Right atrium auricular region (tissue), 2 donors: ENCODE results near the gene TMC6. TPM values are rescaled to one million over a fixed set of nuclear protein-coding genes. Genes with fewer than 3 reads are reported as not detected.
A peak's percentile ranks its signal among the peaks of the same experiment; 100 is the strongest.
"Not testable (repeated sequence)": the region's sequence is repeated elsewhere in the genome, so short reads cannot be mapped to it uniquely, and the experiment has no call there.

Experiments used
- DNase-seq: peaks from one replicate; pipeline ENCODE4 v3.0.0-alpha.2; 2019; ENCODE audit warnings: low spot score
- H3K27ac ChIP-seq, 2 donors: fragments of 200-600 bp; sonication (generic); 1 replicate in 1 of 2; 2 replicates in 1 of 2; pipeline ENCODE4 v1.5.1; 2016 to 2019
- H3K27me3 ChIP-seq, 2 donors: fragments of 200-600 bp; sonication (generic); one replicate each; pipeline versions ENCODE4 v1.5.1 to v1.6.0; 2017 to 2019
- H3K36me3 ChIP-seq: fragments of 200-600 bp; sonication (generic); one replicate; pipeline ENCODE4 v1.5.1; 2016
- H3K4me1 ChIP-seq, 2 donors: fragments of 200-600 bp; sonication (generic); one replicate each; pipeline versions ENCODE4 v1.5.1 to v1.6.0; 2017 to 2019
- H3K4me3 ChIP-seq, 2 donors: fragments of 200-600 bp; sonication (generic); 1 replicate in 1 of 2; 2 replicates in 1 of 2; pipeline ENCODE4 v1.5.1; 2017 to 2019; ENCODE audit warnings: mild to moderate bottlenecking in 1 of 2, moderate library complexity in 1 of 2
- H3K9me3 ChIP-seq, 2 donors: fragments of 200-600 bp; sonication (generic); one replicate each; pipeline ENCODE4 v1.5.1; 2019
- CTCF ChIP-seq, 2 donors: fragments of 200-600 bp; sonication (generic); IDR thresholded peaks; one replicate each; pipeline ENCODE4 v1.5.1; 2019; ENCODE audit warnings: antibody characterized with exemption in 2 of 2
- total RNA-seq, 2 donors: library from RNA; depleted of rRNA; stranded (reverse); fragments of >200 nt; gene quantifications; one replicate each; pipeline ENCODE4 v1.1.0, GENCODE V29; 2016

TMC6 gene
- total RNA-seq, 2 donors from 2014 or later = 7.5 to 41.3 TPM

GRCh38 chr17:78072961-78073360 is 55.6 kb downstream of the TMC6 start:
- no peaks in the 10 kb centered on the region for H3K9me3 ChIP-seq
- DNase-seq = no peak
- H3K36me3 ChIP-seq = peaks cover 98% of the 10 kb centered on the region
- H3K4me1 ChIP-seq = no peaks in the 10 kb centered on the region
- H3K4me3 ChIP-seq = no peak overlapping the region
- H3K27ac ChIP-seq = no peak overlapping the region
- H3K27me3 ChIP-seq = no peaks in the 10 kb centered on the region
- TF ChIP-seq CTCF (IDR thresholded peaks at IDR 0.05) = no peak

GRCh38 chr17:78069695-78070094 is 58.9 kb downstream of the TMC6 start:
- Histone ChIP-seq H3K27ac (no peak overlapping the region), H3K36me3 (peaks cover 75% of the 10 kb centered on the region), H3K4me1 (no peaks in the 10 kb centered on the region), H3K9me3 (no peaks in the 10 kb centered on the region), H3K4me3 (no peak overlapping the region), H3K27me3 (no peaks in the 10 kb centered on the region)
- DNase-seq = no peak
- no peak for TF ChIP-seq CTCF (IDR thresholded peaks at IDR 0.05)

GRCh38 chr17:78066976-78067375 is 61.6 kb downstream of the TMC6 start:
- peaks cover 48% of the 10 kb centered on the region for H3K36me3 ChIP-seq
- DNase-seq, H3K27me3 ChIP-seq, H3K4me3 ChIP-seq, H3K4me1 ChIP-seq, H3K27ac ChIP-seq, H3K9me3 ChIP-seq: not testable (repeated sequence)

- Histone ChIP-seq H3K4me1 (peaks cover 0 to 4% of the 10 kb centered on the region in 2 donors), H3K36me3 (peaks cover 27% of the 10 kb centered on the region), H3K27me3 (no peaks in the 10 kb centered on the region)
Observed at GRCh38 chr17:78064708-78065107, 63.8 kb downstream of the TMC6 start.

GRCh38 chr17:78063489-78063888 is 65.1 kb downstream of the TMC6 start:
- Histone ChIP-seq H3K4me3 (no peak overlapping the region), H3K27me3 (no peaks in the 10 kb centered on the region), H3K36me3 (peaks cover 15% of the 10 kb centered on the region), H3K4me1 (peaks cover 0 to 15% of the 10 kb centered on the region in 2 donors), H3K9me3 (no peaks in the 10 kb centered on the region), H3K27ac (no peak overlapping the region)
- DNase-seq = no peak
- TF ChIP-seq CTCF (IDR thresholded peaks at IDR 0.05) = no peak

More at GRCh38 chr17:78064708-78065107, 63.8 kb downstream of the TMC6 start:
- DNase-seq = no peak
- Histone ChIP-seq H3K4me3 (no peak overlapping the region), H3K9me3 (no peaks in the 10 kb centered on the region), H3K27ac (no peak overlapping the region)
- TF ChIP-seq CTCF (IDR thresholded peaks at IDR 0.05) = no peak

- H3K27ac ChIP-seq = peak overlapping the region in 1 of 2 donors; percentile 3
- no peak for DNase-seq
- H3K9me3 ChIP-seq = no peaks in the 10 kb centered on the region
- H3K4me1 ChIP-seq = peaks cover 0 to 24% of the 10 kb centered on the region in 2 donors
- H3K36me3 ChIP-seq = peaks cover 6% of the 10 kb centered on the region
- no peaks in the 10 kb centered on the region for H3K27me3 ChIP-seq
- no peak overlapping the region for H3K4me3 ChIP-seq
- no peak for TF ChIP-seq CTCF (IDR thresholded peaks at IDR 0.05)
Observed at GRCh38 chr17:78062596-78062995, 66.0 kb downstream of the TMC6 start.

Other genes with a start within 250 kb of the TMC6 start
- 10 to 100 TPM in 1 of 2 donors, 1 to 10 TPM in 1; 8.7 to 13.0 TPM for gene TNRC6C, start 170.1 kb downstream of the TMC6 start, total RNA-seq
- 1 to 10 TPM; 1.0 to 2.6 TPM for gene TMC8, start 2.0 kb upstream of the TMC6 start, total RNA-seq
- not detected for gene C17orf99, start 17.6 kb upstream of the TMC6 start, total RNA-seq
- 100 to 1,000 TPM in 1 of 2 donors, 10 to 100 TPM in 1; 52.8 to 129 TPM for gene SYNGR2, start 39.8 kb upstream of the TMC6 start, total RNA-seq
- gene TK1, start 58.3 kb upstream of the TMC6 start, total RNA-seq = 1 to 10 TPM; 2.2 TPM
- 10 to 100 TPM; 28.6 to 35.3 TPM for gene AFMID, start 58.6 kb upstream of the TMC6 start, total RNA-seq
- 1 to 10 TPM in 1 of 2 donors, not detected in 1; 3.7 TPM for gene BIRC5, start 85.5 kb upstream of the TMC6 start, total RNA-seq
- gene TMEM235, start 102.9 kb upstream of the TMC6 start, total RNA-seq = not detected
- 10 to 100 TPM; 39.9 to 56.8 TPM for gene SOCS3, start 231.3 kb upstream of the TMC6 start, total RNA-seq
- 10 to 100 TPM; 21.2 to 21.8 TPM for gene PGS1, start 249.9 kb upstream of the TMC6 start, total RNA-seq